COLO829 (cell line): ENCODE results near the gene ADAM12.
A peak's percentile ranks its signal among the peaks of the same experiment; 100 is the strongest.

Experiments
- DNase-seq: peaks from one replicate; pipeline ENCODE4 v3.0.0; 2012; ENCODE audit warnings: low spot score

The ADAM12 gene

DNA sequence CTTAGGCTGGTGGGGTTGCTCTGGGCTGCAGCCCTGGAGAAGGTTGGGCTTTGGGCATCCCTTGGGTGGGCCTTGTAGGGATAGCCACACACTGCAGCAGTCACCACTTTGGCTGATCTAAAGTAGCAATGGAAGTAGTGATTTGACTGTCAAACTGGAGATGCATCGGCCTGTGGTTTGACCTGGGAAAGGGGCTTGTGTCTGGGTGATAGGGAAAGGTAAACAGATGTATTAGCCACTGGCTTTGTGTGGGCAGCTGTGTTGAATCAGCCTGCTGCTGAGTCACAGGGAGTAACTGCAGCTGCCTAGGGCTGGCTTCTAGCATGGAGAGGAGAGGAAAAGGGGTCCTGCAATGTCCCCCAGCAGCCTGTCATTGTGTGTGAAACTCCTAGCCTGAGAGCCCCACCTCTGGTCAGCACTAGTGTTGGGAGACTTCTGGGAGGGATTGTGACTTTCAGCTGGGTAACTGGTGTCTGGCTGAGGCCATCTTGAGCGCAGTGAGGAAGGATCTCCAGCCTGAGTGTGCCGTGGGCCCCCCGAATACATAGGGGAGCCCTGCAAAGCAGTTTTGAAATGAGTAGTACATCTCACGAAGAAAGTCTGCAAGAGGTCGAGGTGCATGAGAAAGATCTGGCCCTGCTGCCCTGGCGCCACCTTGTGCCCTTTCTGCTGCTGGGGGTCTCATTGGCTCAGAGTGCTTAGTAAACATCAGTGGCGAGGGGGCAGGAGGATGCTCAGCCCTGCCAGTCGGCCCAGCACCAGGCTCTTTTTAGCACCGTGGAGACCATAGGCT, 374.6 kb downstream of the ADAM12 start:
- peak; percentile 2 for DNase-seq

- peak; percentile 4 for DNase-seq
These were observed 375.8 kb downstream of the ADAM12 start for GRCh38 chr10:126012485-126012884.

- DNase-seq = no peak
These were observed 376.3 kb downstream of the ADAM12 start for GRCh38 chr10:126011995-126012394.

GRCh38 chr10:126009650-126010049, 378.6 kb downstream of the ADAM12 start:
- no peak for DNase-seq

DNA sequence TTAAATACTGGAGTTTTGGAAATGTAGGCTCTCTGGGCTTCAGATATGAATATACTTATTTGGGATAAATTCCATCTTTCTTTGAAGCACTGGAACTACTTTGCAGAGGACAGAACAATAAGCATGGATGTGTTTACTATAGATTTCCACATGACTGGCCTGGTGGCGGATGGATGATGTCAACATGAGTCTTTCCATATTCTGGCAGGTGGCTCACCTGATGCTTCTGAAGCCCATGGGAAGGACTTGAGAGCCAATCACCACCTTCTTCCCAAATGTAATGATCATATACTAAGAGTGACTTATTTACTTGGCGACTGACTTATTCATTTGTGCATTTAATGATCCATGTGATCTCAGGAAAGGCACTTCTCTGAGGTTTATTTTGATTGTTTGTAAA, 381.4 kb downstream of the ADAM12 start:
- no peak for DNase-seq

GRCh38 chr10:126006264-126006663, 382.0 kb downstream of the ADAM12 start:
- DNase-seq = no peak

DNA sequence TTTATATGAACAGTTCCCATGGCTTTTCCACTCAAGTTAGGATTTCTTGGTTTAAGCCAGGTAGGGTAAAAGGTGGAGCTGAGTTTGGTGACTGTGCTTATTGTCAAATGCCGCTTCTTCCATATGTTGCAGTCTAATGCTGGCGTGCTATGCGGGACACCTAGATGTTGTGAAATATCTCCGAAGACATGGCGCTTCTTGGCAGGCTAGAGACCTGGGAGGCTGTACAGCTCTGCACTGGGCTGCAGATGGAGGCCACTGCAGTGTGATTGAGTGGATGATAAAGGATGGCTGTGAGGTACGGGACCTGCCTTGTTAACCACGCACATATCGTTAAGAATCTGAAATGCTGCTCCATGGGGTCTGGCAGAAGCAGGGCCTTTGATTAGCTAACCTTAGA, 383.5 kb downstream of the ADAM12 start:
- no peak for DNase-seq

DNA sequence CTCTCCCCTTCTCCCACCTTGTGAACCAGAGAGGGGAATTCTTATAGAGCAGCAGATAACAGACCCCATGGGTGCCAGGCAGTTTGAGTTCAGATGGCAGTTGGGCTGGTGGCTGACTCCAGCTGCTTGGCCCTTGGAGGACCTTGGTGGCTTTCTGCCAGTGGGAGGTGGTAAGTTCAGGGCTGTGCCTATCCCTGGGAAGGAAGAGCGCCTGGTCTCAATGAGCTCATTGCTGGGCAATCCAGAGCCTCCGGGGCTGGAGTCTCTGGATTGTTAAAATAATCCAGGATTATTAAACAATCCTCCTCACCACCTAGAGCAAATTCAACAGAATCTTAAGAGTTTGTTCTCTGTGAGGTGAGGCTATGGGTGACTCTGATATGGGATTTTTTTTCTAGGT, 386.7 kb downstream of the ADAM12 start:
- DNase-seq = no peak

DNA sequence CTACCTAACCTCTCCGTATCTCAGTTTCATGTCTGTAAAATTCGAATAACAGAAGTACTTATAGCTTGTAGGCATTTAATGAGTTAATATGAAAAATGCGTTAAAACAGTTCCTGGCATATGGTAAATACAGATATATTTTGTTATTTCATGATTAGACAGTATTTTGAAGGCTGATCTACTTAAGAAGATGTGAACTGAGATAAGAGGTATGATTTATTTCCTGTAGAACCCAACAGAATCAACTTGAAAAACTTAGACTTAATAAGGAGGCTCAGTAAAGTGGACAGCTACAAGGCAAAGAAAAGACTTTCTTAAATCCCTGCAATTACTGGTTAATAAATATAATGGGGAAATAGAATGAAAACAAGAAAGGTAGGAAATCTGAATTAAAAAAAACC, 388.6 kb downstream of the ADAM12 start:
- DNase-seq = no peak

DNA sequence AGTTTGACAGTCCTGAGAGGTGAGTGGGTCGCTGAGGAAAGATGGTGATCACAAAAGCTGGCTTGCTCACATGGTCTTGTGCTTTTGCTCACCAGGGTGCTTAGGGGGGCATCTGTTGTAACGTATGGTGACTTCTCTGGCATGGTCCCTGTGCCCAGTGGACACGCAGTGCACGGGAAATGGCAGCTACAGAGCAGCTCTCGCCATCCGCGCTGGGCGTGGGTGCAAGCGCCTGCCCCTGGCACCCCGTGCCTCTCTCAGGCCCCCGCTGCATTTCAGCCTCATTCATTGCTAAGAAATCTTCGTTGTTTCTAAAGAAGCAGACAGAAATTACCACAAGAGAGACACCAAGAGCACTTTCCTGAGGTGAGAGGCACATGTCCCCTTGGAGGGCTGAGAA, 390.7 kb downstream of the ADAM12 start:
- no peak for DNase-seq

GRCh38 chr10:125995726-125996304, 392.5 kb downstream of the ADAM12 start:
- no peak for DNase-seq

DNA sequence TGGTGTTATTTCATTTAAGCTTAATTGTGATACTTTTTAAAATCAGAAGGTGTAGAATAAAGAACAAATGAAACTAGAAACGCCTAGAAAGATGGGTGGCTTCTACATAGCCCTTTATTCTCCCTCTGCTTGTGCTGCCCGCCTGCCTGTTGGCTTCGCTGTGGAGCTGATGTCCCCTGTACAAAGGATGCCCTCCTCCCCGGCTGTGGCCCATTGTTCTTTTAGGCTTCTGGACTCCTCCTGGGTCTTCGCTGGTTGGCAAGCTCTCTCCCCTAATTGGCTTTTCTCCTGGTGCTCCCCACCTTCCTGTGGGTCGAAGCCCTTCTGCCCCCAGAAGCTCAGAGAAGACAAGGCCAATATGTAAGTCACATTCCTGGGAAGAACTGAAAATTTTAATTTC, 393.7 kb downstream of the ADAM12 start:
- no peak for DNase-seq

GRCh38 chr10:125992254-125992653, 396.0 kb downstream of the ADAM12 start:
- DNase-seq = no peak

GRCh38 chr10:125991392-125991791, 396.9 kb downstream of the ADAM12 start:
- DNase-seq = peak; percentile 3

DNA sequence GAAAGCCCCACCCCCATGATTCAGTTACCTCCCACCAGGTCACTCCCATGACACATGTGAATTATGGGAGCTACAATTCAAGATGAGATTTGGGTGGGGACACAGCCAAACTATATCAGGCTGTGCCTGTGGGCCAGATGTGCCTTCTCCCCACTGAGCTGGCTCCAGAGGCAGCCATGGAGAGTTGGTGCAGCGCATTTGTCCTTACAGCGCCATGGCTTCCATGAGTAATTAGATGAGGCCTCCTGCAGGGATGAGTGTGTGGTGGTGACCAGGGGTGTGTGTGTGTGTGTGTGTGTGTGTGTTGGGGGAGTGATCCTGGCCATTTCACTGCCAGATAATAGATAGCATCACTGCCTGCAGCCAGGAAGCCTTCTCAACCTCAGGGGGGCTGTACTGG, 397.3 kb downstream of the ADAM12 start:
- no peak for DNase-seq

GRCh38 chr10:125989791-125990190, 398.5 kb downstream of the ADAM12 start:
- no peak for DNase-seq

- DNase-seq = no peak
These were observed 402.6 kb downstream of the ADAM12 start for GRCh38 chr10:125985557-125986240.

- no peak for DNase-seq
These were observed 403.3 kb downstream of the ADAM12 start for GRCh38 chr10:125984865-125985495.

DNA sequence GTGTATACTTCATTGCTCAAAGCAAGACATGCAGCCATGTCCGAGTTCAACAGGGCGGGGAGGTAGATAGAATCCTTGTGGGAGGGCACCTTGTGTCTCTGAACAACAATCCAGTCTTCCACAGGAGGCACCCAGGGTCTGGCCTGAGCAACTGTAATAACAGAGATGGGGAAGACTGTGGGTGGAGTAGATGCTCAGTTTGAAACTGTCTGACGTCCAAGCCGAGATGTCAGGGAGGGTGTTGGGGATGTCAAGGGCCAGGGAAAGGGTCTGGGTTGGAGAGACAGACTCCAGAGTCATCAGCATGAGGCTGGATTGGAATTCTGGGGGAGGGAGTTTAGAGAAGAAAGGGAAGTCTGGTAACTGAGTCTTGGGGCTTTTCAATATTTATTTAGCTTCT, 403.9 kb downstream of the ADAM12 start:
- DNase-seq = no peak

- no peak for DNase-seq
These were observed 404.6 kb downstream of the ADAM12 start for GRCh38 chr10:125983656-125984055.

DNA sequence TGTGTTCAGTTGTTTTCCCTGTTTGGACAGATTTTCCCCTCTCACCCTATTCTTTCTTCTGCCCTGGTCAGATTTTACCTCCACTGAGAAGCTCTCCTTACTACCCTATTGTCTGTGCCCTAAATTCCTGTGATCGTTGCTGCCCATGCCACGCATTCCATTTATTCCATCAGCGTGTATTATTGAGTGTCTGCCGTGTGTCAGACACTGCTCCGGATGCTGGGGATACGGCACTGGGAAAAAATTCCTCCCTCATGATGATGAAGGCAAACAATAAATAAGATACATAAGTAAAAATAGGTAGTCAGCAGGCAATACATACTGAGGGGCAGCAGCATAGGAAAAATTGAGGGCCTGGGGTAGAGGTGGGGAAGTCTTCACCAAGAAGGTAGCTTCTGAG, 405.1 kb downstream of the ADAM12 start:
- no peak for DNase-seq

- peak; percentile 33 for DNase-seq
These were observed 405.9 kb downstream of the ADAM12 start for GRCh38 chr10:125982260-125982948.
